OCI-LY1 (cell line): ENCODE measurements around the gene MYH16.
"Not testable (repeated sequence)": the region's sequence is repeated elsewhere in the genome, so short reads cannot be mapped to it uniquely, and the experiment has no call there.

ENCODE experiments used
- H2AFZ ChIP-seq: fragments of 200-600 bp; sonication (generic), shearing (Covaris generic); 2 replicates; pipeline ENCODE4 v1.6.0; 2014; ENCODE audit warnings: antibody characterized with exemption, mild to moderate bottlenecking, low read length
- H3F3A ChIP-seq: fragments of 200-600 bp; sonication (generic), shearing (Covaris generic); 2 replicates; pipeline ENCODE4 v1.6.0; 2014; ENCODE audit warnings: mild to moderate bottlenecking, antibody characterized with exemption, low read length, moderate library complexity; ENCODE audit not compliant: insufficient read depth
- H3K27ac ChIP-seq: fragments of 200-600 bp; sonication (generic); 2 replicates; pipeline ENCODE4 v1.5.1; 2014; ENCODE audit warnings: low read length, mixed run types, mild to moderate bottlenecking, low read depth; ENCODE audit not compliant: poor library complexity, severe bottlenecking
- H3K27me3 ChIP-seq: fragments of 200-600 bp; sonication (generic); 2 replicates; pipeline ENCODE4 v1.6.0; 2014; ENCODE audit warnings: antibody characterized with exemption, mild to moderate bottlenecking, low read length, moderate library complexity; ENCODE audit not compliant: insufficient read depth
- H3K36me3 ChIP-seq: fragments of 200-600 bp; sonication (generic); 2 replicates; pipeline ENCODE4 v1.6.1; 2014; ENCODE audit warnings: mild to moderate bottlenecking, antibody characterized with exemption, low read length, moderate library complexity, mixed read lengths; ENCODE audit not compliant: insufficient read depth
- H3K4me1 ChIP-seq: fragments of 200-600 bp; sonication (generic); 2 replicates; pipeline ENCODE4 v1.5.1; 2014; ENCODE audit warnings: mild to moderate bottlenecking, low read length, moderate library complexity; ENCODE audit not compliant: insufficient read depth, severe bottlenecking
- H3K4me2 ChIP-seq: fragments of 200-600 bp; sonication (generic), shearing (Covaris generic); 2 replicates; pipeline ENCODE4 v1.6.1; 2014; ENCODE audit warnings: low read length
- H3K4me3 ChIP-seq: fragments of 200-600 bp; sonication (generic); 2 replicates; pipeline ENCODE4 v1.5.1; 2014; ENCODE audit warnings: low read length, low read depth, mild to moderate bottlenecking, mixed read lengths; ENCODE audit not compliant: poor library complexity, severe bottlenecking
- H3K79me2 ChIP-seq: fragments of 200-600 bp; shearing (Covaris generic); 2 replicates; pipeline ENCODE4 v1.6.1; 2016; ENCODE audit warnings: mixed run types, low read length, mixed read lengths; ENCODE audit not compliant: insufficient read depth
- H3K9ac ChIP-seq: fragments of 200-600 bp; sonication (generic), shearing (Covaris generic); 2 replicates; pipeline ENCODE4 v1.6.1; 2014; ENCODE audit warnings: mild to moderate bottlenecking, low read length, mixed read lengths
- H3K9me2 ChIP-seq: fragments of 200-600 bp; sonication (generic), shearing (Covaris generic); 2 replicates; pipeline ENCODE4 v1.6.1; 2014; ENCODE audit warnings: low read depth, mild to moderate bottlenecking, low read length, mixed read lengths
- H3K9me3 ChIP-seq: fragments of 200-600 bp; shearing (Covaris generic); 2 replicates; pipeline ENCODE4 v1.6.1; 2014; ENCODE audit warnings: low read length, mixed read lengths
- H4K20me1 ChIP-seq: fragments of 200-600 bp; sonication (generic), shearing (Covaris generic); 2 replicates; pipeline ENCODE4 v1.6.0; 2016; ENCODE audit warnings: mild to moderate bottlenecking, low read length; ENCODE audit not compliant: insufficient read depth
- CTCF ChIP-seq: fragments of 200-600 bp; sonication (generic), shearing (Covaris generic); IDR thresholded peaks from 2 replicates; pipeline ENCODE4 v1.5.1; 2017; ENCODE audit warnings: mild to moderate bottlenecking, antibody characterized with exemption, low read length, moderate library complexity, mixed read lengths
- EZH2 ChIP-seq: fragments of 200-600 bp; sonication (generic), shearing (Covaris generic); IDR thresholded peaks from 2 replicates; pipeline ENCODE4 v1.8.0; 2017; ENCODE audit warnings: borderline replicate concordance, mixed run types, mild to moderate bottlenecking, antibody characterized with exemption, low read length, moderate library complexity, mixed read lengths

The MYH16 gene

GRCh38 chr7:99325592-99326407 lies 53.2 kb downstream of the MYH16 start, which contains the start of gene ARPC1A:
Gene ARPC1A (plus strand): TSS chr7:99325898. CDS start chr7:99333354, 7,456 bp downstream.
- H3K79me2 ChIP-seq: peaks cover 47% of the 10 kb centered on the region
- TF ChIP-seq CTCF (no peak), EZH2 (no peak)
- H3K4me2 ChIP-seq: peak within 1 kb of the TSS; percentile 95
- peak within 1 kb of the TSS; percentile 0 for H3K27ac ChIP-seq
- H3K4me1 ChIP-seq: peaks cover 45% of the 10 kb centered on the region
- no peak within 1 kb of the TSS for H2AFZ ChIP-seq
- H3K9me2 ChIP-seq: no peaks in the 10 kb centered on the region
- H3F3A ChIP-seq: no peaks in the 10 kb centered on the region
- H3K9me3 ChIP-seq: no peaks in the 10 kb centered on the region
- no peaks in the 10 kb centered on the region for H3K27me3 ChIP-seq
- H3K9ac ChIP-seq: peak within 1 kb of the TSS; percentile 97
- H4K20me1 ChIP-seq: no peaks in the 10 kb centered on the region
- H3K36me3 ChIP-seq: peaks cover 9% of the 10 kb centered on the region; the same call in 1 of the 2 replicates
- peak within 1 kb of the TSS; percentile 83 for H3K4me3 ChIP-seq

DNA sequence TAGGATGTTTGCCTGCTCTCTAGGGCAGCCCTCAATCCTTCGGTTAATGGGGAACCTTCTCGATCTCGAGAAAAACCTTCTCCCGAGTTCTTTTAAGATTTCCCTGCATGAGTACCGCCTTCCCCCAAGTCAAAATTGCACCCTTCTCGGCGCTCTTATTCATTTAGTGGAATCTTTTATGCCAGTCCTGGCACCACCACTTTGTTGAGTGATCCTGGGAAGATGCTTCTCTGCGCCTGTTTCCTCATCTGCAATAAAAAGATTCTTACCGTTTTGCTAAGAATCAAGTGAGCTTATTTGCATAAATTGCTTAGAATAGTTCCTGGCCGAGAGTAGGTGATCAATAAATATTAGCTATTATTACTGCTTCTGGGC lies 53.8 kb downstream of the MYH16 start:
- peak overlapping the region; percentile 95 for H3K4me2 ChIP-seq
- peaks cover 15% of the 10 kb centered on the region; the same call in 1 of the 2 replicates for H3K36me3 ChIP-seq
- H3K4me1 ChIP-seq: peaks cover 45% of the 10 kb centered on the region
- no peak overlapping the region for H2AFZ ChIP-seq
- no peaks in the 10 kb centered on the region for H4K20me1 ChIP-seq
- peak overlapping the region; percentile 97 for H3K9ac ChIP-seq
- H3F3A ChIP-seq: no peaks in the 10 kb centered on the region
- H3K27me3 ChIP-seq: no peaks in the 10 kb centered on the region
- TF ChIP-seq CTCF (no peak), EZH2 (no peak)
- H3K79me2 ChIP-seq: peaks cover 53% of the 10 kb centered on the region
- no peaks in the 10 kb centered on the region for H3K9me2 ChIP-seq
- peak overlapping the region; percentile 83 for H3K4me3 ChIP-seq
- H3K27ac ChIP-seq: peak overlapping the region; percentile 0
- no peaks in the 10 kb centered on the region for H3K9me3 ChIP-seq

- H3K4me2 ChIP-seq, H3F3A ChIP-seq, H3K9ac ChIP-seq, H4K20me1 ChIP-seq, H3K27ac ChIP-seq, H3K27me3 ChIP-seq, H3K4me3 ChIP-seq, H3K9me3 ChIP-seq, H3K9me2 ChIP-seq, H2AFZ ChIP-seq: not testable (repeated sequence)
- H3K79me2 ChIP-seq: peaks cover 67% of the 10 kb centered on the region
- H3K4me1 ChIP-seq: peaks cover 36% of the 10 kb centered on the region
- H3K36me3 ChIP-seq: peaks cover 41% of the 10 kb centered on the region
Observed at GRCh38 chr7:99330314-99330961, 57.8 kb downstream of the MYH16 start.
